HCT116 (cell line): Measurements from ENCODE around the gene CYP17A1. TPM values are rescaled to one million over a fixed set of nuclear protein-coding genes. Genes with fewer than 3 reads are reported as not detected.
A peak's percentile ranks its signal among the peaks of the same experiment; 100 is the strongest.

Source experiments
- ATAC-seq: fragments of 200-7000 bp; cut with Tn5 transposase; 2 replicates; pipeline ENCODE4 v1.9.1; 2020; ENCODE audit warnings: mild to moderate bottlenecking, moderate library complexity
- BruUV-seq: library from RNA; stranded (reverse); fragments of 400-500 nt; replicated peaks from 2 replicates; lab custom pipeline; 2021; lab: Mats Ljungman, UMichigan
- CTCF ChIA-PET: fragments of 300-600 bp; sonication (Branson Sonifier 250); formaldehyde crosslinking; loops from one replicate; lab custom pipeline; 2021; ENCODE audit warnings: antibody characterized with exemption; lab: Charles Lee
- POLR2A ChIA-PET: fragments of 300-600, 350-600 bp; sonication (Branson Sonifier 250); formaldehyde crosslinking; loops from one replicate; lab custom pipeline; 2021; ENCODE audit warnings: antibody characterized with exemption; lab: Charles Lee
- RAD21 ChIA-PET, 2 experiments: fragments of 300-600 bp; sonication (Branson Sonifier 250); formaldehyde crosslinking; loops; one replicate each; lab custom pipeline; 2023; ENCODE audit warnings: low total read pairs in 2 of 2; ENCODE audit not compliant: uncharacterized antibody in 2 of 2, unreplicated experiment in 2 of 2, low non-redundant PET in 1 of 2; lab: Charles Lee
- DNase-seq: peaks from one replicate; pipeline ENCODE4 v3.0.0-alpha.2; 2010; ENCODE audit warnings: low read depth, low spot score
- H2AFZ ChIP-seq: fragments of 200-600 bp; shearing (Covaris generic), sonication (generic); 2 replicates; pipeline ENCODE4 v1.6.1; 2017; ENCODE audit warnings: low read depth, mixed run types, mixed read lengths, antibody characterized with exemption, low read length; ENCODE audit not compliant: poor library complexity, severe bottlenecking
- H3K27ac ChIP-seq: 2 replicates; pipeline ENCODE4 v1.5.1; 2012; ENCODE audit warnings: low read depth, low read length
- H3K27me3 ChIP-seq: fragments of 200-600 bp; sonication (generic); 2 replicates; pipeline ENCODE4 v1.6.1; 2016; ENCODE audit warnings: mixed run types, low read length, mixed read lengths; ENCODE audit not compliant: insufficient read depth
- H3K36me3 ChIP-seq, 2 experiments: fragments of 200-500 bp in 1 of 2; fragments of 200-600 bp in 1 of 2; sonication (Bioruptor generic) in 1 of 2; sonication (generic) in 1 of 2; 2 replicates each; pipeline versions ENCODE4 v1.5.1 to v1.6.1; 2014 to 2016; ENCODE audit warnings: low read length in 2 of 2, inconsistent platforms in 1 of 2, mixed read lengths in 1 of 2, mixed run types in 1 of 2; ENCODE audit not compliant: insufficient read depth in 2 of 2, control insufficient read depth in 1 of 2
- H3K4me1 ChIP-seq, 2 experiments: fragments of 200-600 bp in 1 of 2; sonication (generic) in 1 of 2; 2 replicates each; pipeline versions ENCODE4 v1.5.1 to v1.6.1; 2012 to 2017; ENCODE audit warnings: low read length in 2 of 2, inconsistent platforms in 1 of 2, mild to moderate bottlenecking in 1 of 2, mixed read lengths in 1 of 2, mixed run types in 1 of 2, moderate library complexity in 1 of 2; ENCODE audit not compliant: insufficient read depth in 2 of 2, control insufficient read depth in 1 of 2
- H3K4me2 ChIP-seq: fragments of 200-600 bp; sonication (generic); 2 replicates; pipeline ENCODE4 v1.6.1; 2017; ENCODE audit warnings: mixed run types, low read length, mixed read lengths
- H3K4me3 ChIP-seq, 2 experiments: fragments of 200-600 bp in 1 of 2; sonication (generic) in 1 of 2; replicated peaks in 1 of 2; 2 replicates each; pipeline ENCODE4 v1.5.1; 2011 to 2016; ENCODE audit warnings: low read length in 2 of 2, control low read depth in 1 of 2, low read depth in 1 of 2, mild to moderate bottlenecking in 1 of 2, mixed read lengths in 1 of 2, mixed run types in 1 of 2
- H3K79me2 ChIP-seq: fragments of 200-600 bp; sonication (generic); 2 replicates; pipeline ENCODE4 v1.6.1; 2017; ENCODE audit warnings: mild to moderate bottlenecking, mixed run types, low read length, moderate library complexity, mixed read lengths; ENCODE audit not compliant: insufficient read depth
- H3K9ac ChIP-seq: fragments of 200-600 bp; sonication (generic); 2 replicates; pipeline ENCODE4 v1.6.1; 2016; ENCODE audit warnings: low read length, mixed read lengths
- H3K9me2 ChIP-seq: fragments of 200-600 bp; sonication (generic), shearing (Covaris generic); 2 replicates; pipeline ENCODE4 v1.6.1; 2017; ENCODE audit warnings: mixed run types, mild to moderate bottlenecking, moderate library complexity; ENCODE audit not compliant: insufficient read depth
- H3K9me3 ChIP-seq, 2 experiments: fragments of 200-500 bp in 1 of 2; fragments of 200-600 bp in 1 of 2; sonication (Bioruptor generic) in 1 of 2; sonication (generic) in 1 of 2; 2 replicates each; pipeline ENCODE4 v1.6.1; 2014 to 2017; ENCODE audit warnings: low read length in 2 of 2, mixed read lengths in 2 of 2, inconsistent platforms in 1 of 2, low read depth in 1 of 2, mild to moderate bottlenecking in 1 of 2, mixed run types in 1 of 2, moderate library complexity in 1 of 2; ENCODE audit not compliant: control insufficient read depth in 1 of 2, insufficient read depth in 1 of 2
- H4K20me1 ChIP-seq: fragments of 200-600 bp; sonication (generic), shearing (Covaris generic); 2 replicates; pipeline ENCODE4 v1.6.1; 2017; ENCODE audit warnings: mixed run types, mild to moderate bottlenecking, moderate library complexity; ENCODE audit not compliant: insufficient read depth
- ATF3 ChIP-seq: IDR thresholded peaks from 2 replicates; pipeline ENCODE4 v1.6.1; 2012
- CBX3 ChIP-seq: IDR thresholded peaks from 2 replicates; pipeline ENCODE4 v1.6.1; 2012; ENCODE audit warnings: low read depth
- CEBPB ChIP-seq: IDR thresholded peaks from 2 replicates; pipeline ENCODE4 v1.6.1; 2012; ENCODE audit warnings: low read depth
- CTCF ChIP-seq, 3 experiments: fragments of 200-600 bp in 1 of 3; sonication (generic) in 1 of 3; IDR thresholded peaks in 2 of 3; conservative IDR thresholded peaks in 1 of 3; 2 replicates each; pipeline ENCODE4 v1.5.1; 2012 to 2017; ENCODE audit warnings: low read depth in 2 of 3, low read length in 2 of 3, antibody characterized with exemption in 1 of 3, borderline replicate concordance in 1 of 3, control low read depth in 1 of 3, mild to moderate bottlenecking in 1 of 3, mixed read lengths in 1 of 3, mixed run types in 1 of 3, moderate library complexity in 1 of 3; ENCODE audit not compliant: insufficient read depth in 1 of 3
- EGR1 ChIP-seq: IDR thresholded peaks from 2 replicates; pipeline ENCODE4 v1.6.1; 2012; ENCODE audit warnings: low read depth
- ELF1 ChIP-seq: IDR thresholded peaks from 2 replicates; pipeline ENCODE4 v1.6.1; 2012; ENCODE audit warnings: low read depth, borderline replicate concordance
- POLR2A ChIP-seq: IDR thresholded peaks from 2 replicates; pipeline ENCODE4 v1.7.0; 2011; ENCODE audit warnings: borderline replicate concordance; ENCODE audit not compliant: insufficient read depth, insufficient read length; ENCODE audit errors: extremely low read depth
- POLR2AphosphoS5 ChIP-seq: IDR thresholded peaks from 2 replicates; pipeline ENCODE4 v1.6.1; 2011; ENCODE audit warnings: mild to moderate bottlenecking, low read depth, low read length, moderate library complexity
- RAD21 ChIP-seq: IDR thresholded peaks from 2 replicates; pipeline ENCODE4 v1.6.1; 2012; ENCODE audit warnings: low read depth, mild to moderate bottlenecking
- SIN3A ChIP-seq: IDR thresholded peaks from 2 replicates; pipeline ENCODE4 v1.6.1; 2012; ENCODE audit warnings: low read depth
- SP1 ChIP-seq: IDR thresholded peaks from 2 replicates; pipeline ENCODE4 v1.6.1; 2012; ENCODE audit warnings: low read depth
- YY1 ChIP-seq: IDR thresholded peaks from 2 replicates; pipeline ENCODE4 v1.6.1; 2011; ENCODE audit warnings: low read length, low read depth, moderate library complexity, mild to moderate bottlenecking; ENCODE audit not compliant: insufficient replicate concordance; ENCODE audit errors: extremely low read depth
- ZBTB33 ChIP-seq: IDR thresholded peaks from 2 replicates; pipeline ENCODE4 v1.6.1; 2011; ENCODE audit warnings: mild to moderate bottlenecking, low read length, moderate library complexity; ENCODE audit not compliant: insufficient replicate concordance; ENCODE audit errors: extremely low read depth
- ZFX ChIP-seq: fragments of 450-650 bp; IDR thresholded peaks from 2 replicates; pipeline ENCODE4 v1.6.1; 2017
- intact Hi-C: fragments of 100-400 bp; cut with micrococcal nuclease; formaldehyde crosslinking; loops from 2 replicates; pipeline ENCODE4 v1.10.0; 2022
- total RNA-seq: library from RNA; stranded (reverse); gene quantifications from one replicate; pipeline ENCODE4 v1.2.1, GENCODE V29; 2021; ENCODE audit not compliant: unreplicated experiment

Gene CYP17A1
- total RNA-seq, 1 experiment from 2014 or later = 4.0 TPM

- RAD21 ChIA-PET = interaction anchor here (0.6 to 2.4 kb wide), 6 partner anchors 66 to 410 kb away, joined by 3 to 20 read pairs (median 4); partner anchors contain the start of gene CNNM2 (in 1 of the 2)
- intact Hi-C loops = loop anchor here (1.0 to 2.0 kb wide), 6 partner anchors 66 to 647 kb away; no protein-coding TSS in a partner anchor
- H3K79me2 ChIP-seq = no peaks in the 10 kb centered on the region
- CTCF ChIA-PET = interaction anchor here (0.7 to 5.1 kb wide), 6 partner anchors 15 to 561 kb away, joined by 3 to 57 read pairs (median 4); partner anchors contain the start of genes ATP5MK and PDCD11
- no TSS peak for BruUV-seq
- DNase-seq (peak; percentile 77), ATAC-seq (peak; percentile 100)
- no peaks in the 10 kb centered on the region; a peak in 1 of 4 replicates for H3K4me1 ChIP-seq
- no peak overlapping the region for H3K4me2 ChIP-seq
- H4K20me1 ChIP-seq = no peaks in the 10 kb centered on the region
- no peak overlapping the region for H3K4me3 ChIP-seq
- no peaks in the 10 kb centered on the region for H3K9me2 ChIP-seq
- POLR2A ChIA-PET = no interaction called here
- H3K9me3 ChIP-seq = peaks cover 0 to 4% of the 10 kb centered on the region in 2 experiments; a peak in 1 of 4 replicates
- H3K36me3 ChIP-seq = no peaks in the 10 kb centered on the region
- H3K27me3 ChIP-seq = no peaks in the 10 kb centered on the region; the same call in 1 of the 2 replicates
- H3K27ac ChIP-seq = no peak overlapping the region
- TF ChIP-seq ZBTB33 = no peak
- TF ChIP-seq POLR2AphosphoS5 = no peak
- no peak for TF ChIP-seq ZFX
- TF ChIP-seq SP1 = no peak
- TF ChIP-seq ATF3 = no peak
- peak; percentile 92 to 99 (median 93) for TF ChIP-seq CTCF (IDR thresholded peaks at IDR 0.05 in 2 of 3, conservative IDR thresholded peaks at IDR 0.05 in 1 of 3; ENCODE audit: borderline replicate concordance in 1 of 3, insufficient read depth in 1 of 3, low read depth in 2 of 3, low read length in 2 of 3)
- TF ChIP-seq SIN3A = no peak
- TF ChIP-seq EGR1 = no peak
- TF ChIP-seq RAD21 = peak; percentile 98
- TF ChIP-seq ELF1 = no peak
- no peak for TF ChIP-seq POLR2A
- no peak for TF ChIP-seq CEBPB
- no peak for TF ChIP-seq CBX3
- no peak for TF ChIP-seq YY1
- H3K9ac ChIP-seq = no peak overlapping the region
- no peak overlapping the region for H2AFZ ChIP-seq
Measured at GRCh38 chr10:102835007-102835482, 2.2 kb downstream of the CYP17A1 start.
